ENCODE measurements around the gene DENND5B. TPM values are rescaled to one million over a fixed set of nuclear protein-coding genes. Genes with fewer than 3 reads are reported as not detected.

Gene DENND5B
- total and polyA plus RNA-seq, 4 donors, result 4.5 to 23.1 (median 9.3) TPM

DNA sequence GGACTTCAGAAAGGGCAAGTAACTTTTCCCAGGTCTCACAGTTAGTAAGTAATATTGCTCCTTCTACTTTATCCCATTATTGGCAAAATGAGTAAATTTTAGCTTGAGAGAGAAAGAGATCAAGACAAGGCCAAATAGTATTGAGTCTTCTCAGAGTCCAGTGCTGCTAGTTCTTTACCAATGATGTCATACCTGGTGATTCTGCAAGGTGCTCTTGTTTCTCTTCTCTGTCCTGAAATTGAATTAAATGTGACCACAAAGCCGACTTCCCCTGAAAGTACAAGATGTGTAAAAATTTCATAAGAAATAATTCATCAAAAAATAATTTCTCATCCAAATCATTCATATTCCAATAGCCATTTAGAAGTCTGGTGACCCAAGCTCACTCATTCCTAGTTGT is 167.5 kb downstream of the DENND5B start:
- H3K4me3 ChIP-seq (ENCODE audit: low read depth in 1 of 3, low read length in 3 of 3), result no peak overlapping the region
- no peaks in the 10 kb centered on the region for H3K9me3 ChIP-seq (ENCODE audit: control insufficient read depth in 4 of 4, low read length in 3 of 4)
- no peak overlapping the region for H3K27ac ChIP-seq (ENCODE audit: low read depth in 1 of 2, low read length in 2 of 2)
- no peaks in the 10 kb centered on the region for H3K4me1 ChIP-seq (ENCODE audit: control insufficient read depth in 4 of 4, insufficient read depth in 4 of 4, low read length in 3 of 4)
- H3K36me3 ChIP-seq (ENCODE audit: control insufficient read depth in 4 of 4, insufficient read depth in 3 of 4, low read depth in 1 of 4, low read length in 3 of 4), result peaks cover 1 to 14% (median 12%) of the 10 kb centered on the region in 4 donors
- no peaks in the 10 kb centered on the region for H3K27me3 ChIP-seq (ENCODE audit: control insufficient read depth in 4 of 4, insufficient read depth in 4 of 4, low read length in 3 of 4)
- 95% methylated on average over 1 of the region's 1 CpG for WGBS
- TF ChIP-seq, protein P1, sequence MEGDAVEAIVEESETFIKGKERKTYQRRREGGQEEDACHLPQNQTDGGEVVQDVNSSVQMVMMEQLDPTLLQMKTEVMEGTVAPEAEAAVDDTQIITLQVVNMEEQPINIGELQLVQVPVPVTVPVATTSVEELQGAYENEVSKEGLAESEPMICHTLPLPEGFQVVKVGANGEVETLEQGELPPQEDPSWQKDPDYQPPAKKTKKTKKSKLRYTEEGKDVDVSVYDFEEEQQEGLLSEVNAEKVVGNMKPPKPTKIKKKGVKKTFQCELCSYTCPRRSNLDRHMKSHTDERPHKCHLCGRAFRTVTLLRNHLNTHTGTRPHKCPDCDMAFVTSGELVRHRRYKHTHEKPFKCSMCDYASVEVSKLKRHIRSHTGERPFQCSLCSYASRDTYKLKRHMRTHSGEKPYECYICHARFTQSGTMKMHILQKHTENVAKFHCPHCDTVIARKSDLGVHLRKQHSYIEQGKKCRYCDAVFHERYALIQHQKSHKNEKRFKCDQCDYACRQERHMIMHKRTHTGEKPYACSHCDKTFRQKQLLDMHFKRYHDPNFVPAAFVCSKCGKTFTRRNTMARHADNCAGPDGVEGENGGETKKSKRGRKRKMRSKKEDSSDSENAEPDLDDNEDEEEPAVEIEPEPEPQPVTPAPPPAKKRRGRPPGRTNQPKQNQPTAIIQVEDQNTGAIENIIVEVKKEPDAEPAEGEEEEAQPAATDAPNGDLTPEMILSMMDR (IDR thresholded peaks at IDR 0.05; ENCODE audit: low read depth, low read length, missing input control), result no peak
- H3K9ac ChIP-seq (ENCODE audit: low read depth in 1 of 2, low read length in 2 of 2), result no peak overlapping the region
- no peak for DNase-seq (ENCODE audit: low spot score)

DNA sequence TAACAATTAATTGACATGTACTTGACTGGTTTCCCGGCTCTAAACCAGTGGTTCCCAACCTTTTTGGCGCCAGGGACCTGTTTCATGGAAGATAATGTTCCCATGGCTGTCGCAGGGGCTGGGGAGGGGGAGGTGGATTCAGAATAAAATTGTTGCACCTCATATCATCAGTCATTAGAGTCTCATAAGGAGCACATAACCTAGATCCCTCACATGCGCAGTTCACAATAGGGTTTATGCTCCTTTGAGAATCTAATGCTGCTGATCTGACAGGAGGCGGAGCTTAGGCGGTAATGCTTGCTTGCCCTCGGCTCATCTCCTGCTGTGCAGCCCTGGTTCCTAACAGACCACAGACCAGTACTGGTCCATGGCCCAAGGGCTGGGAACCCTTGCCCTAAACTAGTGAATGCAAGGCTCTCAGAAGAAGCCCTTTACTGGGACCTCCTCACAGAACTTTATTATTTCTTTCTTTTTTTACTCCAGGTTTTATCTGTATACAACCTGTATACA is 178.6 kb downstream of the DENND5B start:
- Histone ChIP-seq H3K36me3 (ENCODE audit: control insufficient read depth in 4 of 4, insufficient read depth in 3 of 4, low read depth in 1 of 4, low read length in 3 of 4) (peaks cover 2 to 23% (median 13%) of the 10 kb centered on the region in 4 donors), H3K4me3 (ENCODE audit: low read depth in 1 of 3, low read length in 3 of 3) (no peak overlapping the region), H3K9me3 (ENCODE audit: control insufficient read depth in 4 of 4, low read length in 3 of 4) (no peaks in the 10 kb centered on the region), H3K27me3 (ENCODE audit: control insufficient read depth in 4 of 4, insufficient read depth in 4 of 4, low read length in 3 of 4) (no peaks in the 10 kb centered on the region), H3K4me1 (ENCODE audit: control insufficient read depth in 4 of 4, insufficient read depth in 4 of 4, low read length in 3 of 4) (no peaks in the 10 kb centered on the region), H3K27ac (ENCODE audit: low read depth in 1 of 2, low read length in 2 of 2) (no peak overlapping the region), H3K9ac (ENCODE audit: low read depth in 1 of 2, low read length in 2 of 2) (no peak overlapping the region)
- DNase-seq (ENCODE audit: low spot score), result no peak
- 87% methylated on average over 7 of the region's 7 CpGs for WGBS
- TF ChIP-seq RXRA (IDR thresholded peaks at IDR 0.05) (no peak), HNF4G (IDR thresholded peaks at IDR 0.05) (no peak), FOXA1 (IDR thresholded peaks at IDR 0.05) (no peak), TAF1 (conservative IDR thresholded peaks at IDR 0.05) (no peak), EGR1 (IDR thresholded peaks at IDR 0.05; ENCODE audit: low read depth in 2 of 2) (no peak), GABPA (IDR thresholded peaks at IDR 0.05 in 1 of 2, conservative IDR thresholded peaks at IDR 0.05 in 1 of 2) (no peak), NR2F2 (IDR thresholded peaks at IDR 0.05) (no peak), FOXA2 (IDR thresholded peaks at IDR 0.05) (no peak), RAD21 (IDR thresholded peaks at IDR 0.05) (no peak), HNF4A (conservative IDR thresholded peaks at IDR 0.05) (no peak), YY1 (IDR thresholded peaks at IDR 0.05) (no peak), JUND (IDR thresholded peaks at IDR 0.05) (no peak)
- TF ChIP-seq, protein P2, sequence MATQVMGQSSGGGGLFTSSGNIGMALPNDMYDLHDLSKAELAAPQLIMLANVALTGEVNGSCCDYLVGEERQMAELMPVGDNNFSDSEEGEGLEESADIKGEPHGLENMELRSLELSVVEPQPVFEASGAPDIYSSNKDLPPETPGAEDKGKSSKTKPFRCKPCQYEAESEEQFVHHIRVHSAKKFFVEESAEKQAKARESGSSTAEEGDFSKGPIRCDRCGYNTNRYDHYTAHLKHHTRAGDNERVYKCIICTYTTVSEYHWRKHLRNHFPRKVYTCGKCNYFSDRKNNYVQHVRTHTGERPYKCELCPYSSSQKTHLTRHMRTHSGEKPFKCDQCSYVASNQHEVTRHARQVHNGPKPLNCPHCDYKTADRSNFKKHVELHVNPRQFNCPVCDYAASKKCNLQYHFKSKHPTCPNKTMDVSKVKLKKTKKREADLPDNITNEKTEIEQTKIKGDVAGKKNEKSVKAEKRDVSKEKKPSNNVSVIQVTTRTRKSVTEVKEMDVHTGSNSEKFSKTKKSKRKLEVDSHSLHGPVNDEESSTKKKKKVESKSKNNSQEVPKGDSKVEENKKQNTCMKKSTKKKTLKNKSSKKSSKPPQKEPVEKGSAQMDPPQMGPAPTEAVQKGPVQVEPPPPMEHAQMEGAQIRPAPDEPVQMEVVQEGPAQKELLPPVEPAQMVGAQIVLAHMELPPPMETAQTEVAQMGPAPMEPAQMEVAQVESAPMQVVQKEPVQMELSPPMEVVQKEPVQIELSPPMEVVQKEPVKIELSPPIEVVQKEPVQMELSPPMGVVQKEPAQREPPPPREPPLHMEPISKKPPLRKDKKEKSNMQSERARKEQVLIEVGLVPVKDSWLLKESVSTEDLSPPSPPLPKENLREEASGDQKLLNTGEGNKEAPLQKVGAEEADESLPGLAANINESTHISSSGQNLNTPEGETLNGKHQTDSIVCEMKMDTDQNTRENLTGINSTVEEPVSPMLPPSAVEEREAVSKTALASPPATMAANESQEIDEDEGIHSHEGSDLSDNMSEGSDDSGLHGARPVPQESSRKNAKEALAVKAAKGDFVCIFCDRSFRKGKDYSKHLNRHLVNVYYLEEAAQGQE (IDR thresholded peaks at IDR 0.05), result no peak
- TF ChIP-seq, protein P1 (IDR thresholded peaks at IDR 0.05; ENCODE audit: low read depth, low read length, missing input control), result no peak
- TF ChIP-seq, protein P3, sequence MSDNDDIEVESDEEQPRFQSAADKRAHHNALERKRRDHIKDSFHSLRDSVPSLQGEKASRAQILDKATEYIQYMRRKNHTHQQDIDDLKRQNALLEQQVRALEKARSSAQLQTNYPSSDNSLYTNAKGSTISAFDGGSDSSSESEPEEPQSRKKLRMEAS (IDR thresholded peaks at IDR 0.05), result no peak

Data from liver (tissue), 9 donors.